HG03095 (cell line): ENCODE measurements around the gene HNF1A.

ENCODE experiments used
- ATAC-seq: cut with Tn5 transposase; IDR thresholded peaks from one replicate; pipeline ENCODE4 v1.9.1; 2021; ENCODE audit warnings: moderate library complexity; ENCODE audit not compliant: unreplicated experiment

HNF1A gene

DNA sequence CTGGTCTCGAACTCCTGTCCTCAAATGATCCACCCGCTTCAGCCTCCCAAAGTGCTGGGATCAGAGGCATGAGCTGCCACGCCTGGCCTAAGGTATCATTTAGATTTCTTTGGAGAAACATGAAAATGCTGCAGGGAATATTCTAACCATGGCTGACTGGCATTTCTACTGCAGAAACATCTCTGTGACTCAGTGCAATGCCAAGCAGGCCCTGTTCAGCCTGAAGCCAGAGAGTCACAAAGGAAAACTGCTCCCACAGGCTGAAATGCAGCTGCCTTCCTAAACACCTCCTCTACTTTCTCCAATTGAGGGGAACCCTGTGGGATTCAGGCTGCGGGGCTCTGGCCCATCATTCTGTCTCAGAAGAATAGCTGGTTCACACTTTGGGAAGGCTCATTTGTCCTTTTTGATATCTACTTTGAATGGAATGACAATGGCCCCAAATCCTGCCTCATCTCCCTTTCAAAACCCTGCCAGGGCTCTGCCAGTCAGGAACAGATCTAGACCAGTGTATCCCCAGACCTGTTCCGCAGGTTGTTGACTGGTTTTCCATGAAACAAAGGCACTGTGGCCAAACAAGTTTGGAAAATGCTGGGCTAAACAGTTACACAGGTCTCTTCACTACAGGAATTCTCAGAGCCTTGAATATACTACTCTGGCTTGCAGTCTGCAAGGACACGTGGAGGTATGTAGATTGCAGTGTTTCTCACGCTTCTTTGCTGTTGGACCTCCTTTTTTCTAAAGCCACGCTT lies 30.2 kb downstream of the HNF1A start:
- no peak for ATAC-seq

DNA sequence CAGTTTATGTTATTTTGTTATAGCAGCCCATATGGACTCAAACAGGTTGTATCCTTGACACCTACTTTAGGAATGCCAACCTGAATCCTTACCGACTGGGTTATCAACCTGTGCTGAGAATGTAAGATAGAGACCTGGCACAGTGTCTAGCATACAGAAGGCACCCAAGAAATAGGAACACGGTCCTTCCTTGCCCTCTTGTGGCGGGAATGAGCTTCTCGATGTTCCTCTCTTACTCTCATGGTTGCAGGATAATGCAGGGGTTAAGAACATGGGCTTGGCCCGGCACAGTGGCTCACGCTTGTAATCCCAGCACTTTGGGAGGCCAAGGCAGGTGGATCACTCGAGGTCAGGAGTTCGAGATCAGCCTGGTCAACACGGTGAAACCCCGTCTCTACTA lies 31.4 kb downstream of the HNF1A start:
- ATAC-seq: no peak

GRCh38 chr12:121010860-121011259 lies 32.5 kb downstream of the HNF1A start:
- ATAC-seq: no peak

GRCh38 chr12:121011820-121012219 lies 33.5 kb downstream of the HNF1A start:
- no peak for ATAC-seq

GRCh38 chr12:121013715-121014114 lies 35.4 kb downstream of the HNF1A start:
- no peak for ATAC-seq

DNA sequence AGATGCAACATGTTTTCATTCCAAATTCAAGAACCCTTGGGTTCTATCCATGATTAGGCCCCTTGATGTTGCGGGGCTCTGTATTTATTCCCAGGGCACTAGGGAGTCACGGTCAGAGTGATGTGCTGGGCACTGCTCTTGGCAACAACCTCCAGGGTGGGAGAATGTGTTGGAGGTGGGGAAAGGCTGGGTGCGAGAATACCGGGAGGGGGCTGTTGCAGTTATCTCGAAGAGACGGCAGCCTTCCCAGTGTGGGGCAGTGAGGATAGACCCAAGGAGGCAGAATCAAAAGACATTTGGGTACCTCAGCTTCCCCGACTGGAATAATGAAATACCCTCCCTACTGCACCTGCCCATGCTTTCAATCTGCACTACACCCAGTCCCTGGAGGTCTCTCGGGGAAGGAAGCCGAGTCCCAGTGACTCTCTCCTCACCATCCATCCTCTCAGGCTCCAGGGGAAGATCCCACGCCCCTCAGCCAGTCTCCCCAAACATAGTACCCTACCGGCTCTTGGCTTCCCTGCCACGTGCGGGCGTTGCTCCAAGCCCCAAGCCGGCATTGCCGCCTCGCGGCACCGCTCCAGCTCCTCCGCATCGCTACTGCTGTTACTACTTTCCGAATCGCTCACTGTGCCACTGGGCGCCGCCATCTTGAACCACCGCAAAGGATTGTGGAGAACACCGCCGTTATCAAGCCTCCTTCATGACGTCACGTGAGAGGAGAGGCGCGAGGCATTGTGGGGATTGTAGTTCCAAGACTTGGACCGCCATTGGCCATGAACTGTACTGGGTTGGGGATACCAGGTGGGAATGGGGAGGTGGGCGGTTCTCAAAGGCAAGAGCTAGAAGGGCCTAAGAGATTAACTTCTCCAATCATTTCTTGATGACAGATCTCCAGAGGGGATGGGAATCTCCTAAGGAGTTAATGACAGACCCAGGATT lies 37.8 kb downstream of the HNF1A start, which contains the start of gene C12orf43:
Gene C12orf43 (minus strand): TSS at position 663 of the 942 bp plus-strand sequence. CDS start 13 bp downstream, at position 650.
- peak; percentile 95 for ATAC-seq

DNA sequence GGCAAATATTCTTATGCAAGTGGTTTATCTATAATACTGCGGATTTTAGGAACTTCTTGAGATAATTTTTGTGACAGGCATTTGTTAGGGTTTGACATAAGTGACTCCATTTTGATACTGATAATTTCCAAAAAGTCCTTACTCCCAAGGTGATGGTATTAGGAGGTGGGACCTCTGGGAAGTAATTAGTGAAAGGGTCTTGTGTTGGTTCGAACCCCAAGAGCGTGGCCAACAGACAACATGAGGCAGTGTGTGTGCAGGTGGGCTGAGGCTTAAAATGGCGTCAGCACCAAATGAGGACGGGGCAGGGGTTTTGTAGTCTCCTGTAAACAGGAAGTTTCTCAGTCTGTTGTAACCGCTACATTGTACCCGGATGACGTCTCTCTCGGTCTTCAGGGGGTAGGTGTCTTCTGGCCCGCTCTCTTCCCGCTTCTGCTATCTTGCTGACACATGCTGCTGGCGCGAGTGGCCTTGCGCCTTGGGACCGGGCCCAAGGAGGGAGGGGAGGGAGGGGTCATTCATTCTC lies 39.7 kb downstream of the HNF1A start:
- ATAC-seq: no peak

GRCh38 chr12:121018860-121019617 lies 40.7 kb downstream of the HNF1A start:
- no peak for ATAC-seq

DNA sequence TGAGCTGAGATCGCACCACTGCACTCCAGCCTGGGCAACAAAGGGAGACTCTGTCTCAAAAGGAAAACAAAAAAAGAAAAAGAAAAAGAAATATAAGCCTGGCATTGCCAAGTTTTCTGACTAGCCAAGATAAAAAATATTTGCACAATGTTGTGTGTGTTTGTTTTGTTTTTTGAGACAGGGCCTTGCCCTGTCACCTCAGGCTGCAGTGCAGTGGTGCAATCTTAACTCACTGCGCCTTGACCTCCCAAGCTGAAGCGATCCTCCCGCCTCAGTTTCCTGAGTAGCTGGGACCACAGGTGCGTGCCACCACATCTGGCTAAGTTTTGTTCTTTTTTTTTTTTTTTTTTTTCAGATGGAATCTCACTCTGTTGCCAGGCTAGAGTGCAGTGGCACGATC lies 43.4 kb downstream of the HNF1A start:
- ATAC-seq: no peak

GRCh38 chr12:121022713-121023112 lies 44.4 kb downstream of the HNF1A start:
- no peak for ATAC-seq

DNA sequence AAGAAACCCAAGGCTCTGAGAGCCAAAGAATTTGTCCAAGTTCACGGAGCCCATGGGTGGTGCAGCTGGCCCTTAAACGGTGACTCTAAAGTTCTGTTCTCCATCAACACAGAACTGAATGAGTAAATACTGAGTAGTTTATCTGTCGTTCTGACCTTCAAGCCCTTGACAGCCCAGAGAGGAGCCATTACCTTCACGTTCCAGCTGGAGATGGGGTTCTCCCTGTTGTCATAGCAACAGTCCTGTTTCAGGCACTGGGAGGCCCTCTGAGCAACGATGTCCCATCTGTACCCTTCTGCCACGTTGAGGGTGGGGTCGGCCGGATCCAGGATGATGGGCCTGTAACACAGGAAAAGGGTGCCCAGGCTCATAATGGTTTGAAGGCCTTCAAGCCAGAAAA lies 45.5 kb downstream of the HNF1A start:
- ATAC-seq: no peak

DNA sequence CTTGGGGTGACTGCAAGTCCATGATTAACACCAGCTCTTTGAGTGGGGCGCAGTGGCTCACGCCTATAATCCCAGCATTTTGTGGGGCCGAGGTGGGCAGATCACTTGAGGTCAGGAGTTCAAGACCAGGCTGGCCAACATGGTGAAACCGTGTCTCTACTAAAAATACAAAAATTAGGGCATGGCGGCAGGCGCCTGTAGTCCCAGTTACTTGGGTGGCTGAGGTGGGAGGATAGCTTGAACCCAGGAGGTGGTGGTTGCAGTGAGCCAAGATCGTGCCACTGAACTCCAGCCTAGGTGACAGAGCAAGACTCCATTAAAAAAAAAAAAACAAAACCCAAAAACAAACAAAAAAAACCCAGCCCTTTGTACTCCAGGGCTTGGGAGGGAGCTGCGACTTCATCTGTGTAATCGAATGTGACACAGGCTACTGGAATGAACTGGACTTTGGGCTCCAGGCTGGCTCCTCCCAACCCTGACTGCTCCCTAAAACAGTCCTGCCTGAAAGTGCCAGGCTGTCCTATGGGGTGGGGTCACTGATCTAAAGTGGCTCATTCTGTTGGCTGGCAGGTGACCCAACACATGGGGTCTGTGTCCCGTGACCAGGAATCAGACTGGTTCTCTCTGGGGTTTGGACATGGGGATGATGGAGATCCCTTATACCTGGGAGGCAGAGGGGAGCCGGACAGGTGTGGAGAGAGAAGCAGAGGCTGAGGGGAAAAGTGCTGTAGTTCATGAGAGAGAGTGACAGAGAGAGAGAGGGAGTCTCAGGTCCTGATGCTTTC lies 47.3 kb downstream of the HNF1A start:
- ATAC-seq: no peak

GRCh38 chr12:121026274-121027045 lies 48.1 kb downstream of the HNF1A start:
- ATAC-seq: no peak

GRCh38 chr12:121030576-121031212 lies 52.4 kb downstream of the HNF1A start:
- no peak for ATAC-seq

- ATAC-seq: no peak
These were observed 55.4 kb downstream of the HNF1A start for GRCh38 chr12:121033625-121034349.

DNA sequence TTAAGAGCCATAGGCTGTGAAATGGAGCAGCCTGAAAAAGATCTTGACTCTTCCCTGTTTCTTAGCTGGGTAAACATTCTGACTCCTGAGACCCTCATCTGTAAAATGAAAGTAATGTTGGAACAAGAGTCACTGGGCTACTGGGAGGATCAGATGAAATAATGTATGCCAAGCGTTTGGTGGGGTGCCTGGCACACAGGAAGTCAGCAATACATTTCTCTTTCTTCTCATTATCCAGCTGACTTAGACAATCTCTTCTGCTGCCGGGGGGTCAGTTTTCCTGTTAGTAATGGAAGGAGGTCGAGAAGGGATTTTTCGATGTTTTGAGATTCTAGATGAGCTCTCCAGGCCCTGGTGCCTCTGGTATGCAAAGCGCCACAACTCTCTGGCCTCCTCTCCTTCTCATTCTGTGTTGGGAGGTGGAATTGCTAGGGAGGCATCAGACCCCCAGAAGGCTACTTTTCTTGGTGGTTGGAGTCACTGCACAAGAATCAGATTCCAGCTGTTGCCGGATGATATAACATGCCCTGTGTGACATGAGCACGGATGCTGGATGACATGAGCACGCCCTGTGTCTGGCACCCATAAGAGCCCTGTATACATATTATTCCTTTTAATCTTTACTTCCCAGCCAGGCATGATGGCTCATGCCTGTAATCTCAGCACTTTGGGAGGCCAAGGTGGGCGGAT lies 56.4 kb downstream of the HNF1A start:
- no peak for ATAC-seq

GRCh38 chr12:121036810-121037326 lies 58.5 kb downstream of the HNF1A start:
- ATAC-seq: no peak
